ENCODE measurements around the gene VLDLR.

VLDLR gene

DNA sequence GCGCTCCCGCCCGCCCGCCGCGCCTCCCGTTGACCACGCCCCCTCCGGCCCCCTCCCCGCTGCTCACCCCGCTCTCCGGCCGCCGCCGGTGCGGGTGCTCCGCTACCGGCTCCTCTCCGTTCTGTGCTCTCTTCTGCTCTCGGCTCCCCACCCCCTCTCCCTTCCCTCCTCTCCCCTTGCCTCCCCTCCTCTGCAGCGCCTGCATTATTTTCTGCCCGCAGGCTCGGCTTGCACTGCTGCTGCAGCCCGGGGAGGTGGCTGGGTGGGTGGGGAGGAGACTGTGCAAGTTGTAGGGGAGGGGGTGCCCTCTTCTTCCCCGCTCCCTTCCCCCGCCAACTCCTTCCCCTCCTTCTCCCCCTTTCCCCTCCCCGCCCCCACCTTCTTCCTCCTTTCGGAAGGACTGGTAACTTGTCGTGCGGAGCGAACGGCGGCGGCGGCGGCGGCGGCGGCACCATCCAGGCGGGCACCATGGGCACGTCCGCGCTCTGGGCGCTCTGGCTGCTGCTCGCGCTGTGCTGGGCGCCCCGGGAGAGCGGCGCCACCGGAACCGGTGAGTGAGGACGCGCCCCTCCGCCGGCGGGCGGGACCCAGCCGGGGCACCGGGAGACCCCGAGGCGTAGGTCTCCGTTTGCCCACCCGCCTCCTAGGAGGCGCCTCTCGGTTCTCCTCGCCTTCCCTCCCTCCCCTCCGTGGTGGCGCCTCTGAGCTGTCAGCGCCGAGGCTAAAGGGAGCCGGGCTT, at the start of gene VLDLR:
Gene VLDLR, plus strand, starts transcription at position 66 of the 739 bp plus-strand sequence. Its CDS starts 403 bp downstream, at position 469.
- Histone ChIP-seq H3K4me3 (ENCODE audit: low read depth, low read length) (peak within 1 kb of the TSS; percentile 84), H3K27me3 (ENCODE audit: insufficient read depth, low read length) (peaks cover 20% of the 10 kb centered on the region), H2AFZ (ENCODE audit: low read length, unreplicated experiment) (peak within 1 kb of the TSS; percentile 76), H3K36me3 (ENCODE audit: insufficient read depth, low read length) (no peaks in the 10 kb centered on the region), H3K27ac (ENCODE audit: low read depth, low read length) (no peak within 1 kb of the TSS), H3K79me2 (ENCODE audit: control insufficient read depth, insufficient read depth, low read length, unreplicated experiment) (no peaks in the 10 kb centered on the region), H3K4me1 (ENCODE audit: control insufficient read depth, insufficient read depth, low read length, unreplicated experiment) (no peaks in the 10 kb centered on the region)

DNA sequence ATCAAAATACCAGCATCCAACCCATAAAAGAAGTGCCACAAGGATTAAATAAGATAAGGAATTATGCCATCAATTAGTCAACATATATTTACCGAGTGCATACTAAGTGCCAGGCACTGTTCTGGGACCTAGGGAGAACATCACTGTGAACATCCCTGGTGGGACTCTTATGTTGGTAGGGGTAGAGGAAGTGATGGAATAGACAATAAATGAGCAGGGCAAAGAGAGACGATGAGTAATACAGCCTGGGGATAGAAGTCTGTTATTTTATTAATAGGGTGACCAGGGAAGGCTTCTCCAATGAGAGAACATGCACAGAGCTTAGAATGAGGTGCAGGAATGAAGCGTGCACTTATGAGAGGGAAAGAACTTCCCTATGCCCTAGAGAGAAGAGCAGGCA, 47.4 kb upstream of the VLDLR start:
- H3K36me3 ChIP-seq (ENCODE audit: insufficient read depth, low read length) = no peaks in the 10 kb centered on the region
- H3K27me3 ChIP-seq (ENCODE audit: insufficient read depth, low read length) = no peaks in the 10 kb centered on the region
- no peak overlapping the region for H3K4me3 ChIP-seq (ENCODE audit: low read depth, low read length)

DNA sequence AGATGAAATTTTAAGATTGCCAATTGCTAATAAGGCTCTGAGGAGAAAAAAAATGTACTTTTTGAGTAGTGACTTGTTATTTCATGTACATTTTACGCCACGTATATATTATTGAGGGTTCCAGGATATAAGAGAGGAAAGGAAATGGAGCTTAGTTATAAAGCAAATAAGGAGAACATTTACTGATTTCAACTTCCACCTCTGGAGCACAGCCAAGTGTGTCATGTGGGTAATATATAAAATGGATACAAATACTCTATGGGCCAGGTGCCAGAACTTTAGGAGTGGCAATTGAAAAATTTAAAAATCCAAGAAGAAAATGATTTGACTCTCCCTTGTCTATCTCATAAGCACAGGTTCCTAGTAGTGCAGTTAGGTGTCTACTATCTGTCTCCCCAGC, 45.0 kb upstream of the VLDLR start:
- no peak overlapping the region for H3K4me3 ChIP-seq (ENCODE audit: low read depth, low read length)
- no peak overlapping the region for H3K27ac ChIP-seq (ENCODE audit: low read depth, low read length)
- H3K36me3 ChIP-seq (ENCODE audit: insufficient read depth, low read length) = no peaks in the 10 kb centered on the region
- H3K4me1 ChIP-seq (ENCODE audit: control insufficient read depth, insufficient read depth, low read length, unreplicated experiment) = peaks cover 1% of the 10 kb centered on the region
- no peaks in the 10 kb centered on the region for H3K79me2 ChIP-seq (ENCODE audit: control insufficient read depth, insufficient read depth, low read length, unreplicated experiment)
- H3K27me3 ChIP-seq (ENCODE audit: insufficient read depth, low read length) = no peaks in the 10 kb centered on the region
- no peak overlapping the region for H2AFZ ChIP-seq (ENCODE audit: low read length, unreplicated experiment)

More for the DNA sequence above, 47.4 kb upstream of the VLDLR start:
- no peaks in the 10 kb centered on the region for H3K79me2 ChIP-seq (ENCODE audit: control insufficient read depth, insufficient read depth, low read length, unreplicated experiment)
- H2AFZ ChIP-seq (ENCODE audit: low read length, unreplicated experiment) = no peak overlapping the region
- H3K4me1 ChIP-seq (ENCODE audit: control insufficient read depth, insufficient read depth, low read length, unreplicated experiment) = peaks cover 13% of the 10 kb centered on the region
- H3K27ac ChIP-seq (ENCODE audit: low read depth, low read length) = no peak overlapping the region

DNA sequence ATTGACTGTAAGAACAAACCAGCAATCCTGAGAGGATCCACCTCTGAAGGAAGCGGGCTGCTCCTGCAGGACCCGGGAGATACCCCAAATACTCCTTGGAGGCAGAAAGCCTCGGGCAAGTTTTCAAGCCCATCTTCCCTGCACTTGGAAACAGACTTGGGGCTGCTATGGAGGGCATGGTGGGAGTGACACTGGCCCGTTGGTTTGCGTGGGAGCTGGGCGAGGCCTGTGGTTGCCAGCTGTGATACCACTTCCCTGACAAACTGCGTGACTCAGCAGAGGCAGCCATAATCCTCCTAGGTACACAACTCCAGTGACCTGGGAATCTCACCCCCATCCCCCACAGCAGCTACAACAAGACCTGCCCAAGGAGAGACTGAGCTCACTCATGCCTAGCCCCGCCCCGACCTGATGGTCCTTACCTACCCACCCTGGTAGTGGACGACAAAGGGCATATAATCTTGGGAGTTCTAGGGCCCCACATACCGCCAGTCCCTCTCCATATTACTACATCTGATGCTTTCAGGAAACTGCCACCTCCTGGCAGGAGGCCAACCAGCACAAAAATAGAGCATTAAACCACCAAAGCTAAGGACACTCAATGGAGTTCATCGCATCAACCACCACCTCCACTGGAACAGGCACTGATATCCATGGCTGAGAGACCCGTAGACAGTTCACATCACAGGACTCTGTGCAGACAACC, 38.1 kb upstream of the VLDLR start:
- H3K4me1 ChIP-seq (ENCODE audit: control insufficient read depth, insufficient read depth, low read length, unreplicated experiment) = no peaks in the 10 kb centered on the region
- H3K79me2 ChIP-seq (ENCODE audit: control insufficient read depth, insufficient read depth, low read length, unreplicated experiment) = no peaks in the 10 kb centered on the region
- no peaks in the 10 kb centered on the region for H3K27me3 ChIP-seq (ENCODE audit: insufficient read depth, low read length)
- H2AFZ ChIP-seq (ENCODE audit: low read length, unreplicated experiment) = no peak overlapping the region
- no peaks in the 10 kb centered on the region for H3K36me3 ChIP-seq (ENCODE audit: insufficient read depth, low read length)
- H3K27ac ChIP-seq (ENCODE audit: low read depth, low read length) = no peak overlapping the region
- H3K4me3 ChIP-seq (ENCODE audit: low read depth, low read length) = no peak overlapping the region

DNA sequence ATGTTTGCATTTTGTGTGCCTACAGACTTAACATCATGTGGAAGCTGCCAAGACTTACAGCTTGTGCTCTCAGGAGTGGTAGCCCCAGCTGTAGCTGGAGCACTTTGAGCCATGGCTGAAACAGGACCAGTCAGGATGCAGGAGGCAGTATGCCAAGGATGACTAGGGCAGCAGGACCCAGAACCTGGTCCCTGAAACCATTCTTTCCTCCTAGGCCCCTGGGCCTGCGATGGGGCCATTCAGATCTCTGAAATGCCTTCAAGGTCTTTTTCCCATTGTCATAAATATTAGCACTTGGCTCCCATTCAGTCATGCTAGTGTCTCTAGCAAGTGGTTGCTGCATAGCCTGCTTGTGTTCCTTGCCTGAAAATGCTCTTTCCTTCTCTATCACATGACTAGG, 29.6 kb upstream of the VLDLR start:
- H2AFZ ChIP-seq (ENCODE audit: low read length, unreplicated experiment) = no peak overlapping the region
- H3K27me3 ChIP-seq (ENCODE audit: insufficient read depth, low read length) = 0 out of 2 replicates have a peak, but pooled peaks cover 10% of the 10 kb centered on the region
- H3K27ac ChIP-seq (ENCODE audit: low read depth, low read length) = no peak overlapping the region
- H3K36me3 ChIP-seq (ENCODE audit: insufficient read depth, low read length) = no peaks in the 10 kb centered on the region
- H3K4me1 ChIP-seq (ENCODE audit: control insufficient read depth, insufficient read depth, low read length, unreplicated experiment) = no peaks in the 10 kb centered on the region
- no peak overlapping the region for H3K4me3 ChIP-seq (ENCODE audit: low read depth, low read length)
- H3K79me2 ChIP-seq (ENCODE audit: control insufficient read depth, insufficient read depth, low read length, unreplicated experiment) = no peaks in the 10 kb centered on the region

DNA sequence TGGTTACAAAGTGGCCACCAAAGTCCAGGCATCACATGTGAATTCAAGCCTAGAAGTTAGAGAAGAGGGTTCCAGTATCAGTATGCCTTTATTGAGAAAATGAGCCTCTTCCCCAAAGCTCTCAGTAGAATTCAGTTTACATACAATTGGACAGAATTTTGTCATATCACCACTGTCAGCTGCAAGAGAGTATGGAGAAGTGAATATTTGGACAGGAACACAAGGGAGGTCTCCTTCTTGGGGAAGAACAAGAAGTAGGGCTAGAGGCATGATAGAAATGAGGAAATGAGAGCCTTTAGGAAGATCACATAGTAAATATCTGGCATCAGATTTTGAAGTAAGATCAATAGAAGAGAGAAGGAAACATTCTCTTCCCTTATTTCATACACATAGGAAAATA, 27.8 kb upstream of the VLDLR start:
- H3K36me3 ChIP-seq (ENCODE audit: insufficient read depth, low read length) = no peaks in the 10 kb centered on the region
- H3K27me3 ChIP-seq (ENCODE audit: insufficient read depth, low read length) = peaks cover 11% of the 10 kb centered on the region; the same call in 1 of the 2 replicates
- no peak overlapping the region for H2AFZ ChIP-seq (ENCODE audit: low read length, unreplicated experiment)
- H3K4me1 ChIP-seq (ENCODE audit: control insufficient read depth, insufficient read depth, low read length, unreplicated experiment) = no peaks in the 10 kb centered on the region
- H3K4me3 ChIP-seq (ENCODE audit: low read depth, low read length) = no peak overlapping the region
- no peaks in the 10 kb centered on the region for H3K79me2 ChIP-seq (ENCODE audit: control insufficient read depth, insufficient read depth, low read length, unreplicated experiment)
- no peak overlapping the region for H3K27ac ChIP-seq (ENCODE audit: low read depth, low read length)

DNA sequence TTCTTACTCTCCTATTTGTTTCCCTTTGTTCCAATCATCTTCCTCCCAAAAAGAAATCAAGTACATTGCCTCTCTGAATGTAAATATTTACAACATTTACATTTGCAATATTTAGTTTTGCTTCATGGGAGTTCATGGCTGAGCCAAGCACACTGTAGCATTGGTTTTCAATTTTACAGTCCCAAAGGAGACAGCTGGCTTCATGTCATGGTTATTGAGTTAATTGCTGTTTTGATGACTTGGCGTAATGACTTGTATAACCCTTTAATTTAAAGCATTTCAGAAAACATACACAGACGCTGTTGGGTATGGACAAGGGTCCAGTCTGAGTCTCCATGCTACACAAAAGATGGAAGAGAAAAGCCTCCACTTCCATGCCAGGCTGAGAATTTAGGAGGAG, 25.6 kb upstream of the VLDLR start:
- no peak overlapping the region for H3K27ac ChIP-seq (ENCODE audit: low read depth, low read length)
- no peaks in the 10 kb centered on the region for H3K36me3 ChIP-seq (ENCODE audit: insufficient read depth, low read length)
- no peak overlapping the region for H2AFZ ChIP-seq (ENCODE audit: low read length, unreplicated experiment)

DNA sequence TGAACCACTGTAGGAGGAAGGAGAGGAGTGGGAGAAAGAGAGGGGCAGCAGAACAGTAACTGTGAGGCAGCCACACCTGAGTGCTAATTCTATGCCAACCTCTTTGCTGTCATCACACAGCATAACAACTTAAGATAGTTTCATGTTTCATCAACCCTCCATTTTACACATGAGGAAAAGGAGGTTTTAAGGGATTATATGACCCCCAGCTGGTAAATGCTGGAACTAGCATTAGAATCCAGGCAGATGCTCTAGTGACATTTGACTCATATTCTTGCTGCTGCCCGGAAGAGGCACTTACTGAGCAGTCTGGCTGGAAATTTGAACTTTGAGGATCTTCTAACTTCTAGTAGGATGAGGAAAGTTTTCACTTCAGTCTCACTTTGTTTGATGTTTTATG, 24.1 kb upstream of the VLDLR start:
- Histone ChIP-seq H2AFZ (ENCODE audit: low read length, unreplicated experiment) (no peak overlapping the region), H3K4me3 (ENCODE audit: low read depth, low read length) (no peak overlapping the region), H3K27me3 (ENCODE audit: insufficient read depth, low read length) (peaks cover 17% of the 10 kb centered on the region), H3K79me2 (ENCODE audit: control insufficient read depth, insufficient read depth, low read length, unreplicated experiment) (no peaks in the 10 kb centered on the region), H3K4me1 (ENCODE audit: control insufficient read depth, insufficient read depth, low read length, unreplicated experiment) (no peaks in the 10 kb centered on the region), H3K36me3 (ENCODE audit: insufficient read depth, low read length) (no peaks in the 10 kb centered on the region), H3K27ac (ENCODE audit: low read depth, low read length) (no peak overlapping the region)

More for the DNA sequence above, 25.6 kb upstream of the VLDLR start:
- Histone ChIP-seq H3K4me3 (ENCODE audit: low read depth, low read length) (no peak overlapping the region), H3K27me3 (ENCODE audit: insufficient read depth, low read length) (peaks cover 15% of the 10 kb centered on the region), H3K4me1 (ENCODE audit: control insufficient read depth, insufficient read depth, low read length, unreplicated experiment) (no peaks in the 10 kb centered on the region), H3K79me2 (ENCODE audit: control insufficient read depth, insufficient read depth, low read length, unreplicated experiment) (no peaks in the 10 kb centered on the region)

DNA sequence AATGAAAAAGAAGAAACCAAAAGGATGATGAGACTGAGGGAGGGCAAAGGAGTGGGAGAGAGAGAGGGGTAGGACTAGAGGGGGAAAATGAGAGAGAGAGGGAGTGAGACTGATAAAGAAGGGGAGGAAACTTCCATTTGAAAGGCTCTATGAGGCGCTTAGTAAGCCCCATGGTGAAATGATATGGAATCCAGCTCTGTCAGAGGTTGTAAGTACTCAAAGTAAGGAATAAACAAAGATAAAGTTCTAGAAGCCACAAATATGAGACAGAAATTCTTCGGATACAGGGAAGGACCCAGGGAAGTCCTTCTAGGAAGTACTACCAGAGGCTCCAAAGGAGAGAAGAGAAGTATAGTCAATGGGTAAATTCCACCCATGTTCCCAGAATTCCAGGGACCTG, 21.7 kb upstream of the VLDLR start:
- Histone ChIP-seq H3K4me1 (ENCODE audit: control insufficient read depth, insufficient read depth, low read length, unreplicated experiment) (no peaks in the 10 kb centered on the region), H3K79me2 (ENCODE audit: control insufficient read depth, insufficient read depth, low read length, unreplicated experiment) (no peaks in the 10 kb centered on the region), H3K27ac (ENCODE audit: low read depth, low read length) (no peak overlapping the region), H2AFZ (ENCODE audit: low read length, unreplicated experiment) (no peak overlapping the region), H3K27me3 (ENCODE audit: insufficient read depth, low read length) (peaks cover 12% of the 10 kb centered on the region), H3K36me3 (ENCODE audit: insufficient read depth, low read length) (no peaks in the 10 kb centered on the region), H3K4me3 (ENCODE audit: low read depth, low read length) (no peak overlapping the region)

DNA sequence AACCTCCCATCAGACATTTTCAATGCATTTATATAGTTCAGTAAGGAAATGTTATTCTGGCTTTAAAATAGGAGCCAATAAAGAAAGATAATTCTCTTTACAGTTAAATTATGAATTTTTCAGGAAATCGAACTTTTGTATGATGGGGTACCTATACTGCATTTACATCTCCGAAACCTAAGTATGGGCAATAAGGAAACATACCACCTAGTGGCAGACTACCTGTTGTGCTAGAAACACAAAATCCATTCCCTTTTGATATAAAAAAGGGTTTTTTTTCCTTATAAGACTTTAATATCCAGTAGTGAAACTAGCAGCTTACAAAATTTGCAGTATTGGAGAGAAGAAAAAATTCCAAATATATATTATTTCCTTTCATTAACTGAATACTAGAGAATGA, 21.3 kb upstream of the VLDLR start:
- H3K4me1 ChIP-seq (ENCODE audit: control insufficient read depth, insufficient read depth, low read length, unreplicated experiment) = no peaks in the 10 kb centered on the region
- no peak overlapping the region for H3K27ac ChIP-seq (ENCODE audit: low read depth, low read length)
- no peaks in the 10 kb centered on the region for H3K36me3 ChIP-seq (ENCODE audit: insufficient read depth, low read length)
- no peak overlapping the region for H3K4me3 ChIP-seq (ENCODE audit: low read depth, low read length)
- H2AFZ ChIP-seq (ENCODE audit: low read length, unreplicated experiment) = no peak overlapping the region
- H3K27me3 ChIP-seq (ENCODE audit: insufficient read depth, low read length) = peaks cover 12% of the 10 kb centered on the region
- H3K79me2 ChIP-seq (ENCODE audit: control insufficient read depth, insufficient read depth, low read length, unreplicated experiment) = no peaks in the 10 kb centered on the region

Data from ACC112 (cell line).